ENCODE data around the gene FOXP3. TPM values are rescaled to one million over a fixed set of nuclear protein-coding genes. Genes with fewer than 3 reads are reported as not detected.

FOXP3 gene
- total and polyA plus RNA-seq, 2 donors (not counting 3 experiments of a cell fraction or from before 2014, with no cell fraction given): 0.06 TPM; not detected in 1

DNA sequence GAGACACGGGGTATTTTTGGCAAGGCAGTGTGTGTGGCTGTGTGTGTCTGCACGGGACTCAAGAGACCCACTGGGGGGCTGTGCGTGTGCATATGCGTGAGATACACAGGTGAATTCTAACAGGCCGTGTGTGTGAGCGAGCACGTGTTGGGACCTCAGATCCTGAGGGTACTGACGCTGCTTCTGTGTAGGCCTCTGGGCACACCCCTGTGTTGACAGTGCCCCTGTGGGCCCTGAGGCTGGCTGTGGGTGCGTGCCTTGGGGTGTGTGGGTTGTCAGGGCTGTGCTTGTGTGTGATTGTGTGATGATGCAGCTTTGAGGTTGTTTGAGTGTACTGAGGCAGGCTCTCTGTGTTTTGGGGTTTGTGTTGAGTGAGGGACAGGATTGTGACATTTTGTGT is 13.9 kb downstream of the FOXP3 start:
- no peaks in the 10 kb centered on the region for H3K79me2 ChIP-seq (ENCODE audit: control insufficient read depth, insufficient read depth, low read length)
- H3K4me1 ChIP-seq (ENCODE audit: control insufficient read depth, extremely low read depth, insufficient read depth, low read length): no peaks in the 10 kb centered on the region
- no TSS peak for BruUV-seq (replicated peaks)
- no peak for TF ChIP-seq POLR2AphosphoS5 (IDR thresholded peaks at IDR 0.05; ENCODE audit: insufficient read depth, low read depth, low read length)
- no peak for TF ChIP-seq MAX (IDR thresholded peaks at IDR 0.05; ENCODE audit: insufficient read depth, insufficient read length)
- TF ChIP-seq GATA2 (IDR thresholded peaks at IDR 0.05; ENCODE audit: insufficient read depth, insufficient read length, low read depth, low read length): no peak
- no peak for TF ChIP-seq FOS (IDR thresholded peaks at IDR 0.05; ENCODE audit: borderline replicate concordance, insufficient read depth, low read length)
- TF ChIP-seq JUN (IDR thresholded peaks at IDR 0.05; ENCODE audit: borderline replicate concordance, insufficient read depth, insufficient read length, low read depth): no peak
- no peak for TF ChIP-seq POLR2A (IDR thresholded peaks at IDR 0.05; ENCODE audit: low read depth, low read length)
- TF ChIP-seq CTCF (IDR thresholded peaks at IDR 0.05; ENCODE audit: extremely low read depth in 1 of 2, insufficient read depth in 1 of 2, low read depth in 1 of 2, low read length in 2 of 2): no peak
- TF ChIP-seq EZH2 (IDR thresholded peaks at IDR 0.05; ENCODE audit: borderline replicate concordance, low read depth, low read length, severe bottlenecking): no peak
- no peak for TF ChIP-seq MYC (IDR thresholded peaks at IDR 0.05; ENCODE audit: low read depth, low read length)
- H3K4me2 ChIP-seq (ENCODE audit: insufficient read depth, low read length): no peak overlapping the region
- no peak for DNase-seq (ENCODE audit: low read depth, low spot score)
- POLR2A ChIA-PET: no interaction called here
- no peak overlapping the region for H3K27ac ChIP-seq (ENCODE audit: insufficient read depth, low read depth, low read length)
- peaks cover 0 to 5% of the 10 kb centered on the region in 2 experiments for H3K36me3 ChIP-seq (ENCODE audit: control insufficient read depth in 2 of 2, extremely low read depth in 1 of 2, insufficient read depth in 2 of 2, low read length in 2 of 2)
- intact Hi-C loops (cut with micrococcal nuclease): no loop called here
- H3K4me3 ChIP-seq (replicated peaks in 1 of 3; ENCODE audit: insufficient read depth in 1 of 3, low read depth in 1 of 3, low read length in 3 of 3): no peak overlapping the region
- H4K20me1 ChIP-seq (replicated peaks; ENCODE audit: control insufficient read depth, extremely low read depth, insufficient read depth, low read length): no peaks in the 10 kb centered on the region
- H3K9me3 ChIP-seq (replicated peaks; ENCODE audit: control insufficient read depth, insufficient read depth, low read length): no peaks in the 10 kb centered on the region
- no peak for FAIRE-seq
- no peaks in the 10 kb centered on the region for H3K9me1 ChIP-seq (replicated peaks; ENCODE audit: control insufficient read depth, extremely low read depth, insufficient read depth, low read length)
- no peaks in the 10 kb centered on the region for H3K27me3 ChIP-seq (ENCODE audit: control insufficient read depth in 2 of 2, insufficient read depth in 2 of 2, low read length in 2 of 2)
- no peak overlapping the region for H3K9ac ChIP-seq (replicated peaks; ENCODE audit: extremely low read depth, insufficient read depth, low read length)
- H2AFZ ChIP-seq (ENCODE audit: low read depth, low read length): no peak overlapping the region
- dilution Hi-C loops (cut with MboI; ENCODE audit: extremely low pct_ligation_motif_present, low sequenced_read_pairs): no loop called here
- CTCF ChIA-PET: no interaction called here

Data from endothelial cell of umbilical vein (primary cell).